Activated T-cell treated with anti-CD3 and anti-CD28 coated beads, Interleukin-2, amount 50 U/mL, for 48 hours (primary cell): ENCODE measurements around the gene GOLGA6L7.
"Not testable (repeated sequence)": the region's sequence is repeated elsewhere in the genome, so short reads cannot be mapped to it uniquely, and the experiment has no call there.

ENCODE experiments used
- DNase-seq, 2 experiments: peaks; one replicate each; pipeline ENCODE4 v3.0.0-alpha.2; 2020

Gene GOLGA6L7, protein sequence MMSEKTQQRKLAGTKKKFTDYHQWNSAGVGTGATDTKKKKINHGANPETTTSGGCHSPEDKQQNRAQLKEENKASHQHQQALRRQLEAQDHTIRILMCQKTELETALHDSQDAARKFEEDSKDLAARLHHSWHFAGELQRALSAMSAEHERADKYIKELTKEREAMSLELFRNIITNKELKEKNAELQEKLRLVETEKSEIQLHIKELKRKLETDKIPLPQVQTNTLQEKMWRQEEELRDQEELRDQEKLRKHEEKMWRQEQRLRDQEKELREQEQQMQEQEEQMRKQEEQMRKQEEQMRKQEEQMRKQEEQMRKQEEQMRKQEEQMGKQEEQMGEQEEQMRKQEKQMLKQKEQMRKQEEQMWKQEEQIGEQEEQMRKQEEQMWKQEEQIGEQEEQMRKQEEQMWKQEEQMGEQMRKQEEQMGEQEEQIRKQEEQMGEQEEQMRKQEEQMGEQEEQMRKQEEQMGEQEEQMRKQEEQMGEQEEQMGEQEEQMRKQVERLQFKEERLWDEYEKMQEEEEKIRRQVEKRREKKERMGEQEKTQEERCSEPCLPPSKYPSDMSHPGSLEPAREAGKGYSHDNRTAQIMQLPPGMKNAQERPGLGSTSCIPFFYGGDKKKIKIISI

GRCh38 chr15:28848521-28848920 lies at the start of gene GOLGA6L7:
GOLGA6L7 (minus strand) TSS chr15:28848644; CDS start chr15:28848549, 95 bp downstream.
- peak; percentile 26 to 27 for DNase-seq

DNA sequence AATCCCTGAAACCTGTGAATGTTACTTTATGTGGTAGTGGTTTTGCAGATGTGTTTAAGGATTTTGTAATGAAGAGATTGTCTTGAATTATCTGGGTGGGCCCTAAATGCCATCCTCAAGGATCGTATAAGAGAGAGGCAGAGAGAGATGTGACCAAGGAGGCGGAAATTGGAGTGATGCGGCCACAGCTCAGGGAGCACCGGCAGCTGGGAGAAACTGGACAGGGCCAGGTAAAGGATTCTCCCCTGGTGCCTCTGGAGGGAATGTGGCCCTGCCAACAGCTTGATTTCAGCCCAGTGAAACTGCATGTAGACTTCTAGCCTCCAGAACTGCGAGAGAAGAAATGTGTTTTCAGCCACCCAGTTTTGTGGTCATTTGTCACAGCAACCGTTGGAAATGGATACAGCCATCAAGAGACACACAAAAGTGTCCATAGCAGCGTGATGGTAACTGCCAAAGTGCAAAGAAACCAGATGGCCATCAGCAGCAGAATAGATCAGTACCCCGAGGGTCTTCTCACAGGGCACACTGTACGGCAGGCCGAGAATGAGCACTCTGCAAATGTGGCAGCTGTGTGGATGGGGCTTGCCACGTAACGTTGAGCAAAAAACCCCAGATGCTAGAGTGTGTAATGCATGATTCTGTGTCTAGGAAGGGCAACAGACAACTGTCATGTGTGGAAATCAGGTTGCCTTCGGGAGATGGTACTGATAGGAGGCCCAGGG lies 49.6 kb upstream of the GOLGA6L7 start:
- DNase-seq, result no peak

- no peak for DNase-seq
Measured at GRCh38 chr15:28896951-28897350, 48.5 kb upstream of the GOLGA6L7 start.

DNA sequence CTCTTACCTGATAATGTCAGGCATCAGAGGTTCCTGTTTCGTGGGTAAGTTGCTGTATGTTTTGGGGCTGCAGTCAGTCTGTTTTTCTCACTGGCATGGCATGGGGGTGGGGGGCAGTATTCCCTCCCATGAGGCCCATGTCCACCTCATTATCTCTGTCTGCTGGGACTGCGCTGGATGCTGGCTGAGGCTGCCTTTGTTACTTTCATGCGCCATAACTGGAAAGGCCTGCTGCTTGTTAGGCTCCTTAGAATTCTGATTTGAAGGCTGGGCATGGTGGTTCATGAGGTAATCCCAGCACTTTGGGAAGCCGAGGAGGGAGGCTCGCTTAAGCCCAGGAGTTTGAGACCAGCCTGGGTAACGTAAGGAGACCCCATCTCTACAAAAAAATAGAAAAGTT lies 47.1 kb upstream of the GOLGA6L7 start:
- no peak for DNase-seq

GRCh38 chr15:28895146-28895545 lies 46.7 kb upstream of the GOLGA6L7 start:
- no peak for DNase-seq

- DNase-seq, result no peak
Measured at GRCh38 chr15:28894631-28895030, 46.2 kb upstream of the GOLGA6L7 start.

- DNase-seq, result no peak
Measured at GRCh38 chr15:28892789-28893610, 44.6 kb upstream of the GOLGA6L7 start.

DNA sequence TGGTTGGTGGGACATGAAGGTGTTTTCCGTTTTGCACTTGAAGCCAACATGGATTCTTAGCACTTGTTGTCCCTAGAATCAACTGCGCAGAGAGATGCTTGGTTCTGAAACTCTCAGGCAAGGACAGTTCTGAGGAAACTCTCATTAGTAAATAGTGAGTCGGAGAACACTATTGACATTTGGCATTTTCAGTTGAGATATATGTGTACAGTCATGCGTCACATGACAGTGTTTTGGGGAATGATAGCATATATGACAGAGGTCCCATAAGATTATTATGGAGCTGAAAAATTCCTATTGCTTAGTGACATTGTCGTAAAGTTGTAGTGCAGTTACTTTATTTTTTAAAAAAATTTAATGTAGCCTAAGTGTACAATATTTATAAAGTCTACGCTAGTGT lies 43.1 kb upstream of the GOLGA6L7 start:
- DNase-seq, result no peak

- DNase-seq, result peak in 1 of 2 experiments; percentile 43
Measured at GRCh38 chr15:28890711-28891495, 42.5 kb upstream of the GOLGA6L7 start.

GRCh38 chr15:28890291-28890690 lies 41.8 kb upstream of the GOLGA6L7 start:
- DNase-seq, result not testable (repeated sequence)

DNA sequence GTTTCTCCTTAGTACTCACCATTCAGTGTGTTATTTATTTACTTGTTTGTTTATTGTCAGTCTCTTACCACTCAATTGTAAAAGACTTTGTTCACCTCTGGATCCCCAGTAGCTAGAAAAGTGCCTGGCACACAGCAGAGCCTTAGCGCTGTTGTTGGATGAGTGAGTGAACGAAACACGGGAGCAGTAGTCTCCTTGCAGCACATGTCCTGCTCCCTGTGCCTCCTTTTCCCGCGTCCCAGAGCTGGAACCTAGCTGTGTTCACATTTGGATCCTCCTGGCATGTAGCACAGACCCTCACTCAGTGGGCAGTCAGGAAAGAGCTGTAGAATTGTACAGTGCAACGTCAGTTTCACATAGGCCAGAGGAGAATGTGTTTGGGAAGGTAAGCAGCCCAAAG lies 41.4 kb upstream of the GOLGA6L7 start:
- not testable (repeated sequence) for DNase-seq

DNA sequence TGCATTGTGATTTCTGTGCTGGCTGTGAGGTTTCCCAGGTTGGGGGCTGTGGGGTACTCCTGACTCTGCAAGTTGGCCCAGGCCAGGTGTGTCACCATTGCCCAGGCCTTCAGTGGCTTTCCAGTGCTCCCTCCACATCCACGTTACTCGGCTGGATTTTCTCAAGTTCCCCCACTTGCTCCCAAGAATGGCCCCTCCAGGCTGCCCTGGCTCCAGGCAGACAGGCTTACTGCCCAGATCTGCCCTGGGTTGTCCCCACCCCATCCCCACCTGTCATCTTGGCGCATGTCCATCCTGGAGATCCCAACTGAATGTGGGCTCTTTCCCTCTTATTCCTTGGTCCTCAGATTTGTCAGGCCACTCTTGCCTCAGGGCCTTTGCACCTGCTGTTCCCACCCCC lies 40.9 kb upstream of the GOLGA6L7 start:
- DNase-seq, result no peak

GRCh38 chr15:28888900-28889299 lies 40.5 kb upstream of the GOLGA6L7 start:
- DNase-seq, result no peak

DNA sequence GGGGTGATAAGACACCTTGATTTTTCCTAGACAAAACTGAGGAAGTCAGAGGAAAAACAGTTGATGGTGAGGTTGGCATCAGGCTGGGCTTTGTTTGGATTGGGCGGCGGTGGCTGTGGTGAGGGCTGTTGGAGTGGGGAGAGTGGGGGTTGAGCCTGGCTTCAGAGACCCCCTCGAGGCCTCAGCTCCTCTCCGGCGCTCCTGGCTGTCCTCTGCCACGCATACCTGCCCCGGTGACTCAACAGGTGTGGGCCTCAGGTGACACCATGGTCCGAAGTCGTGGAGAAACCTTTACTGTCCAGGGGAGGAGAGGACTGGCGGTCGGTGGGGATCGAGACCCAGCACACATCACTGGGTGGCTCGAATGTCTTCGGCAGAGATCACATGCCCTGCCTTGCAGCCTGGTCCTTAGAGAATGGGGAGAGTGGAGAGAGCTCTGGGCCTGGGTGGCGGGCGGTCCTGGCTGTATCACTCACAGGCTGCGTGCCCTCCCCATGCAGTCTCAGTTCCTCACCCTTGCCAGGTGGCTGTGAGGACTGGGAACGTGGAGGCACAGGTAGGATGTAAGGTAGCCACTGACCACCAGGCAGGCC lies 40.0 kb upstream of the GOLGA6L7 start:
- no peak for DNase-seq

GRCh38 chr15:28887339-28888174 lies 39.1 kb upstream of the GOLGA6L7 start:
- no peak for DNase-seq

GRCh38 chr15:28886431-28887338 lies 38.2 kb upstream of the GOLGA6L7 start:
- peak in 1 of 2 experiments; percentile 49 for DNase-seq

- peak; percentile 65 to 70 for DNase-seq
Measured at GRCh38 chr15:28885630-28886430, 37.4 kb upstream of the GOLGA6L7 start, which contains the start of gene APBA2. APBA2 (plus strand) TSS chr15:28885974; CDS start chr15:29053885, 167,911 bp downstream.

DNA sequence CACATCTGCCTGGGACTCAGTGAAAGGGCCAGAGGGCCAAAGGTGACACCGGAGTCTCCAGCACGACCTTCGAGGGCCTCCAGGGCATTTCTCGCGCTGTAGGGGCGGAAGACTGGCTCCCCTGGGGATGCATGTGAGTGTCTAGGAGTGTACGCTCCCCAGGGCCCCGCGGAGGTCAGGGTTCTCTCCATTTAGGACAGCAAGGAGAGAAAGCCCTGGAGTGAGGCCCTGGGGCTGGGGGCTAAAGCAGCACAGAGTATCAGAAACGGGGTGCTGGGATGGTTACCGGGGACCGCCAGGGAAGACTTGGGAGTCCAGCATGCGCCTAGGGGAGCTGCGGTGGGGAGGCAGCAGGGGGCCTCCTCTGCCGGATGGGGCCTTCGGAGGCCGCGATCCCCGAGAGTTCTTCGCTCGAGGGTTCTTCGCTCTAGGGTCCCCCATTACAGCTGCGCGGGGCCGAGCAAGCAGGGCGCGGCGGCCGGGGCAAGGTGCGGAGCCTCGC lies 36.7 kb upstream of the GOLGA6L7 start:
- DNase-seq, result no peak
